Trophoblast cell (in vitro differentiated cells and primary cell): ENCODE data around the gene MAPT.

Experiments
- DNase-seq, 2 donors: peaks; one replicate each; pipeline ENCODE4 v3.0.0-alpha.2; 2016
- H2AFZ ChIP-seq: 2 replicates; pipeline ENCODE4 v1.6.1; 2013; ENCODE audit warnings: low read length, moderate library complexity, mild to moderate bottlenecking; ENCODE audit not compliant: insufficient read depth, poor library complexity
- H2AK5ac ChIP-seq: 2 replicates; pipeline ENCODE4 v1.6.1; 2013; ENCODE audit warnings: mild to moderate bottlenecking, low read length
- H2BK120ac ChIP-seq: 2 replicates; pipeline ENCODE4 v1.6.1; 2013; ENCODE audit warnings: low read length, mild to moderate bottlenecking, moderate library complexity; ENCODE audit not compliant: insufficient read depth, poor library complexity
- H2BK12ac ChIP-seq: 2 replicates; pipeline ENCODE4 v1.6.1; 2013; ENCODE audit warnings: mild to moderate bottlenecking, low read length, moderate library complexity
- H2BK5ac ChIP-seq: 2 replicates; pipeline ENCODE4 v1.6.1; 2013; ENCODE audit warnings: low read length, low read depth, moderate library complexity, mild to moderate bottlenecking; ENCODE audit not compliant: poor library complexity
- H3K14ac ChIP-seq: 2 replicates; pipeline ENCODE4 v1.6.1; 2013; ENCODE audit warnings: mild to moderate bottlenecking, low read length
- H3K18ac ChIP-seq: 2 replicates; pipeline ENCODE4 v1.6.1; 2013; ENCODE audit warnings: mild to moderate bottlenecking, low read length
- H3K23ac ChIP-seq: 2 replicates; pipeline ENCODE4 v1.6.1; 2013; ENCODE audit warnings: low read length
- H3K27ac ChIP-seq: 2 replicates; pipeline ENCODE4 v1.5.1; 2013; ENCODE audit warnings: low read depth, mild to moderate bottlenecking, inconsistent platforms, low read length, moderate library complexity
- H3K27me3 ChIP-seq: 2 replicates; pipeline ENCODE4 v1.6.1; 2013; ENCODE audit warnings: inconsistent platforms, mild to moderate bottlenecking, low read length, moderate library complexity; ENCODE audit not compliant: insufficient read depth
- H3K36me3 ChIP-seq, 2 experiments: 1 replicate in 1 of 2; 2 replicates in 1 of 2; pipeline ENCODE4 v1.6.1; 2013; ENCODE audit warnings: low read length in 2 of 2, mild to moderate bottlenecking in 2 of 2, moderate library complexity in 1 of 2; ENCODE audit not compliant: insufficient read depth in 2 of 2, control insufficient read depth in 1 of 2
- H3K4ac ChIP-seq: 2 replicates; pipeline ENCODE4 v1.6.1; 2013; ENCODE audit warnings: low read depth, mild to moderate bottlenecking, low read length, moderate library complexity
- H3K4me1 ChIP-seq, 2 experiments: 1 replicate in 1 of 2; 2 replicates in 1 of 2; pipeline ENCODE4 v1.6.1; 2013; ENCODE audit warnings: low read length in 2 of 2, mild to moderate bottlenecking in 2 of 2, moderate library complexity in 1 of 2; ENCODE audit not compliant: insufficient read depth in 2 of 2, control insufficient read depth in 1 of 2
- H3K4me2 ChIP-seq: 2 replicates; pipeline ENCODE4 v1.6.1; 2013; ENCODE audit warnings: inconsistent platforms, mild to moderate bottlenecking, low read length, moderate library complexity
- H3K4me3 ChIP-seq: 2 replicates; pipeline ENCODE4 v1.5.1; 2013; ENCODE audit warnings: mild to moderate bottlenecking, low read depth, low read length, inconsistent platforms
- H3K79me1 ChIP-seq: one replicate; pipeline ENCODE4 v1.6.1; 2013; ENCODE audit warnings: low read length
- H3K79me2 ChIP-seq: 2 replicates; pipeline ENCODE4 v1.6.1; 2013; ENCODE audit warnings: low read length, mild to moderate bottlenecking; ENCODE audit not compliant: control insufficient read depth, insufficient read depth, poor library complexity
- H3K9ac ChIP-seq: 2 replicates; pipeline ENCODE4 v1.6.1; 2013; ENCODE audit warnings: mild to moderate bottlenecking, low read length
- H3K9me3 ChIP-seq: 2 replicates; pipeline ENCODE4 v1.6.1; 2013; ENCODE audit warnings: low read depth, mild to moderate bottlenecking, control low read depth, inconsistent platforms, low read length; ENCODE audit not compliant: insufficient read depth
- H4K12ac ChIP-seq: 2 replicates; pipeline ENCODE4 v1.6.1; 2013; ENCODE audit warnings: low read depth, mild to moderate bottlenecking, low read length, moderate library complexity
- H4K8ac ChIP-seq: 2 replicates; pipeline ENCODE4 v1.6.1; 2013; ENCODE audit warnings: low read depth, mild to moderate bottlenecking, low read length, moderate library complexity
- H4K91ac ChIP-seq: one replicate; pipeline ENCODE4 v1.6.1; 2013; ENCODE audit warnings: low read depth, mild to moderate bottlenecking, low read length, moderate library complexity
- WGBS: extraction: QIAGEN DNeasy Blood & Tissue Kit; methylation state at CpG from one replicate; pipeline ENCODE4 v1.1.7; 2013; ENCODE audit warnings: missing lambda C conversion rate; ENCODE audit not compliant: insufficient read length, insufficient coverage; ENCODE audit errors: extremely low coverage; 5-methylcytosine and 5-hydroxymethylcytosine counted together

Gene MAPT

DNA sequence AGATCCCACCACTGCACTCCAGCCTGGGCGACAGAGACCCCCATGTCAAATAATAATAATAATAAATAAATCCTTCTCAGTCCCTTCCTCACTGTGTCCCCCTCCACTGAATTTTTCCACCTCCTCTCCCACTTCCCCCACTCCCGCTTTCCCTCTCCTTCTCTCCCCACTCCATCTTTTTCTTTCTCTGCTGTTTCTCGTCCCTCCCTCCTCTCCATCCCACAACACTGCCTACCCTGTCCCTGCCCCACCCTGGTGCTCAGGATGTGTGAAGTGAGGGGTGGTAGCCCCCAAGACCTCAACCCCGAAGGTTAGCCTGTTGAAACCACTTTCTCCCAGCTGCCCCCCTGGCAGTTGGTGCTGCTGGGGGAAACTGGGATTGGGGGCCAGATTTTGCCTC, 70.3 kb downstream of the MAPT start:
- no peak overlapping the region for H2AK5ac ChIP-seq
- no peak overlapping the region for H3K4me2 ChIP-seq
- peaks cover 0 to 3% of the 10 kb centered on the region in 2 experiments for H3K4me1 ChIP-seq
- H2BK12ac ChIP-seq = no peak overlapping the region
- DNase-seq = no peak
- no peak overlapping the region for H4K8ac ChIP-seq
- no peak overlapping the region for H2AFZ ChIP-seq
- no peaks in the 10 kb centered on the region for H3K79me2 ChIP-seq
- no peak overlapping the region for H3K4ac ChIP-seq
- H3K9me3 ChIP-seq = peaks cover 2% of the 10 kb centered on the region
- no peak overlapping the region for H3K14ac ChIP-seq
- no peak overlapping the region for H4K12ac ChIP-seq
- no peak overlapping the region for H3K18ac ChIP-seq
- H2BK5ac ChIP-seq = no peak overlapping the region
- H3K4me3 ChIP-seq = no peak overlapping the region
- H3K23ac ChIP-seq = no peak overlapping the region
- no peak overlapping the region for H2BK120ac ChIP-seq
- H3K9ac ChIP-seq = no peak overlapping the region
- H3K27me3 ChIP-seq = no peaks in the 10 kb centered on the region
- H4K91ac ChIP-seq = no peak overlapping the region
- no peak overlapping the region for H3K27ac ChIP-seq
- H3K79me1 ChIP-seq = no peaks in the 10 kb centered on the region
- H3K36me3 ChIP-seq = no peaks in the 10 kb centered on the region
- WGBS = 100% methylated on average over 2 of the region's 4 CpGs

DNA sequence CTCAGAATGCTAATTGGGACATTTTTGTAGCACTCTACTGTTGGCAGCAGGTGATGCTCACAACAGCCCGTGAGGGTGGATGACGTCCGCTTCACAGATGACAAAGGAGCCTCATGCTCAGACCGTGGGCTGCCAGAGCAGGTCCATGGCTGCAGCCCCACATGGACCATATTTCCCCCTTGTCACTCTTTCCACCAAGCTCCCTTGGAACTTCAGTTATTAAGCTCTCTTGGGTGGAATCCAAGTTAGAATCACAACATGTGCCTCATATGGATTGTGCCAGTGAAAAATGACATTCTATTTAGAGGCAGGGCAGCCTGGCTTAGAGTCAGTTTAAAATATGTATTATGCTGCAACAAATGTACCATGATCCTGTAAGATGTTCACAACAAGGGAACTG, 71.5 kb downstream of the MAPT start:
- no peak overlapping the region for H3K9ac ChIP-seq
- WGBS = no CpG with 5 or more reads among the region's 4 CpGs
- no peak overlapping the region for H4K12ac ChIP-seq
- H3K4ac ChIP-seq = no peak overlapping the region
- no peak overlapping the region for H4K91ac ChIP-seq
- no peak overlapping the region for H3K18ac ChIP-seq
- no peak overlapping the region for H2BK12ac ChIP-seq
- no peak overlapping the region for H2AK5ac ChIP-seq
- H3K14ac ChIP-seq = no peak overlapping the region
- no peaks in the 10 kb centered on the region for H3K79me1 ChIP-seq
- H3K79me2 ChIP-seq = no peaks in the 10 kb centered on the region
- H3K27me3 ChIP-seq = no peaks in the 10 kb centered on the region
- no peak overlapping the region for H3K4me2 ChIP-seq
- H3K27ac ChIP-seq = no peak overlapping the region
- H3K4me3 ChIP-seq = no peak overlapping the region
- H2AFZ ChIP-seq = no peak overlapping the region
- no peak overlapping the region for H3K23ac ChIP-seq
- no peak for DNase-seq
- H3K4me1 ChIP-seq = peaks cover 0 to 3% of the 10 kb centered on the region in 2 experiments
- no peaks in the 10 kb centered on the region for H3K36me3 ChIP-seq
- no peak overlapping the region for H4K8ac ChIP-seq
- H2BK120ac ChIP-seq = no peak overlapping the region
- no peak overlapping the region for H2BK5ac ChIP-seq
- peaks cover 2% of the 10 kb centered on the region for H3K9me3 ChIP-seq

DNA sequence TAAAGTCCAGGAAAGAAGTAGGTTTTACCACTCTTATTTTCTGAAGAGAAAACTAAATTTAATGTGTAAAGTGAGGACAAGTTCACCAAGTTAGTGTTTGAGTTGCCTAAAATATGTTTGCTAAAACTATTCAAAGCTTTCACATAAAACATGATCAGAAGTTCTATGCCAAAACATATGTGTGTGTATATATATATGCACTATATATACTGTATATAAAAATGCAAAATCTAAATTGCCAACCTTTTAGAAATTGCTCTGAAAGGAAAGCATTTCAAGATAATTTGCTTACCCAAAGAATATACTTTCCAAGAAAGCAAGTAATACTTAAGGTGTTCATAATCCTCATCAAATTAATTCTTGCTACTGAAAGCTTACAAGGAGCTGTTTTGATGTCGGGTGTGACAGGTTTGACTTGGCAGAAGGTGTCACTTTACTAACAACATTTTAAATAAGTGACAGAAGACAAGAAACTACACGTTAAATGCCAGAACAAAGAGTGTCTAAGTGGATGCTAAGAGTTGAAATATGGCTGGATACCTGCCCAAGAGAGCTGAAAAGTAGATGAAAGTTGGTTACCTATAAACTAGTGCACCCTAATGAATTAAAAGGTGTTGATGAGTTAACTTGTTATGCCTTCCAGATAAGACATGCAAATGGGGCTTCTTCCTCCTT, 72.4 kb downstream of the MAPT start:
- H3K79me2 ChIP-seq = no peaks in the 10 kb centered on the region
- peaks cover 0 to 3% of the 10 kb centered on the region in 2 experiments for H3K4me1 ChIP-seq
- H3K23ac ChIP-seq = no peak overlapping the region
- no peak overlapping the region for H3K4ac ChIP-seq
- H2BK120ac ChIP-seq = no peak overlapping the region
- no peak overlapping the region for H4K12ac ChIP-seq
- no peak overlapping the region for H3K27ac ChIP-seq
- no peak overlapping the region for H3K14ac ChIP-seq
- H3K18ac ChIP-seq = no peak overlapping the region
- H2AK5ac ChIP-seq = no peak overlapping the region
- H3K36me3 ChIP-seq = no peaks in the 10 kb centered on the region
- no peaks in the 10 kb centered on the region for H3K79me1 ChIP-seq
- no peak overlapping the region for H3K4me2 ChIP-seq
- H3K4me3 ChIP-seq = no peak overlapping the region
- H3K27me3 ChIP-seq = no peaks in the 10 kb centered on the region
- no peaks in the 10 kb centered on the region for H3K9me3 ChIP-seq
- H3K9ac ChIP-seq = no peak overlapping the region
- no peak for DNase-seq
- no peak overlapping the region for H4K8ac ChIP-seq
- no peak overlapping the region for H4K91ac ChIP-seq
- no peak overlapping the region for H2BK12ac ChIP-seq
- no CpG with 5 or more reads among the region's 2 CpGs for WGBS
- no peak overlapping the region for H2BK5ac ChIP-seq
- H2AFZ ChIP-seq = no peak overlapping the region

DNA sequence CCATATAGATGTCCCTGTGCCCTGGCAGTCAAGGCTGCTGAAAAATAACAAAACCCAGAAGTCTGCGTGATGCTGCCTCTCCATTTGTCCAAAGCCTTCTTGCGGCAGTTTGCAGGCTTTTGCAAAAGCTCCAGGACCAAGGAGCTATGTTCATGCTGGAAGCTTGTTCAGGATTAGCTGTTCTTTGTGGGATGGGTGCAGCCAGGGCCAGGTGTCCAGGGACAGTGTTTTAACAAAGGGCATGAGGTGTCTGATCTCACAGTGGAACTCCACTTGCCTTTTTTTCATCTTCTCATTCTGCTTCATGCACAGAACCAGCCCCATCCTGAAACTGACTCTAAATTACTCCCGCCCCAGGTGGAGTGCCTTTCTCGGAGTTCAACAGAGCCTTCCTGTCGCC, 73.0 kb downstream of the MAPT start:
- Histone ChIP-seq H3K27me3 (no peaks in the 10 kb centered on the region), H3K4me3 (no peak overlapping the region), H2AK5ac (no peak overlapping the region), H3K4ac (no peak overlapping the region), H3K4me2 (no peak overlapping the region), H3K14ac (no peak overlapping the region), H2BK5ac (no peak overlapping the region), H2AFZ (no peak overlapping the region), H3K79me1 (no peaks in the 10 kb centered on the region), H3K18ac (no peak overlapping the region), H3K79me2 (no peaks in the 10 kb centered on the region), H3K4me1 (peaks cover 0 to 3% of the 10 kb centered on the region in 2 experiments), H2BK120ac (no peak overlapping the region), H3K36me3 (no peaks in the 10 kb centered on the region), H4K8ac (no peak overlapping the region), H2BK12ac (no peak overlapping the region), H3K9ac (no peak overlapping the region), H4K12ac (no peak overlapping the region), H4K91ac (no peak overlapping the region), H3K9me3 (no peaks in the 10 kb centered on the region), H3K23ac (no peak overlapping the region), H3K27ac (no peak overlapping the region)
- no CpG with 5 or more reads among the region's 5 CpGs for WGBS
- no peak for DNase-seq
